Non-pigmented ciliary epithelial cell (primary cell): Measurements from ENCODE around the gene NEURL1.

Source experiments
- DNase-seq: peaks from one replicate; pipeline ENCODE4 v3.0.0-alpha.2; 2010; ENCODE audit warnings: low read depth

Gene NEURL1

GRCh38 chr10:103564776-103565520 is 71.4 kb downstream of the NEURL1 start:
- no peak for DNase-seq

- DNase-seq = no peak
Measured at GRCh38 chr10:103566536-103566935, 73.0 kb downstream of the NEURL1 start.

- no peak for DNase-seq
Measured at GRCh38 chr10:103568505-103568904, 75.0 kb downstream of the NEURL1 start.

GRCh38 chr10:103569896-103570295 is 76.4 kb downstream of the NEURL1 start:
- no peak for DNase-seq

GRCh38 chr10:103570844-103571655 is 77.5 kb downstream of the NEURL1 start:
- no peak for DNase-seq

GRCh38 chr10:103571656-103571975 is 78.1 kb downstream of the NEURL1 start:
- DNase-seq = no peak

GRCh38 chr10:103572347-103573204 is 79.1 kb downstream of the NEURL1 start:
- DNase-seq = no peak

- DNase-seq = no peak
Measured at GRCh38 chr10:103573205-103573487, 79.6 kb downstream of the NEURL1 start.

- no peak for DNase-seq
Measured at GRCh38 chr10:103574097-103575061, 80.9 kb downstream of the NEURL1 start.

- no peak for DNase-seq
Measured at GRCh38 chr10:103575416-103576075, 82.0 kb downstream of the NEURL1 start.

- no peak for DNase-seq
Measured at GRCh38 chr10:103576076-103576471, 82.6 kb downstream of the NEURL1 start.

- no peak for DNase-seq
Measured at GRCh38 chr10:103576862-103577261, 83.4 kb downstream of the NEURL1 start.

GRCh38 chr10:103578782-103579382 is 85.4 kb downstream of the NEURL1 start:
- DNase-seq = no peak

- DNase-seq = no peak
Measured at GRCh38 chr10:103580011-103580410, 86.5 kb downstream of the NEURL1 start.

- DNase-seq = no peak
Measured at GRCh38 chr10:103580430-103580829, 86.9 kb downstream of the NEURL1 start.

- no peak for DNase-seq
Measured at GRCh38 chr10:103581499-103581898, 88.0 kb downstream of the NEURL1 start.

GRCh38 chr10:103582331-103583123 is 89.0 kb downstream of the NEURL1 start:
- no peak for DNase-seq

GRCh38 chr10:103583871-103584215 is 90.3 kb downstream of the NEURL1 start:
- DNase-seq = no peak

- no peak for DNase-seq
Measured at GRCh38 chr10:103584216-103585010, 90.9 kb downstream of the NEURL1 start.
